ENCODE results near the gene EPHB1.

Gene EPHB1

GRCh38 chr3:135117977-135118376, 322.9 kb downstream of the EPHB1 start:
- no peak overlapping the region for H3K4me3 ChIP-seq (ENCODE audit: low read depth, low read length)
- TF ChIP-seq CTCF (IDR thresholded peaks at IDR 0.05; ENCODE audit: borderline replicate concordance, insufficient read depth, low read depth, low read length): no peak

- TF ChIP-seq CTCF (IDR thresholded peaks at IDR 0.05; ENCODE audit: borderline replicate concordance, insufficient read depth, low read depth, low read length): no peak
- H3K4me3 ChIP-seq (ENCODE audit: low read depth, low read length): no peak overlapping the region
These were observed 323.7 kb downstream of the EPHB1 start for GRCh38 chr3:135118792-135119191.

- no peak overlapping the region for H3K4me3 ChIP-seq (ENCODE audit: low read depth, low read length)
- no peak for TF ChIP-seq CTCF (IDR thresholded peaks at IDR 0.05; ENCODE audit: borderline replicate concordance, insufficient read depth, low read depth, low read length)
These were observed 330.2 kb downstream of the EPHB1 start for GRCh38 chr3:135125171-135125801.

- no peak for TF ChIP-seq CTCF (IDR thresholded peaks at IDR 0.05; ENCODE audit: borderline replicate concordance, insufficient read depth, low read depth, low read length)
- no peak overlapping the region for H3K4me3 ChIP-seq (ENCODE audit: low read depth, low read length)
These were observed 332.9 kb downstream of the EPHB1 start for GRCh38 chr3:135127946-135128470.

GRCh38 chr3:135128818-135129217, 333.8 kb downstream of the EPHB1 start:
- TF ChIP-seq CTCF (IDR thresholded peaks at IDR 0.05; ENCODE audit: borderline replicate concordance, insufficient read depth, low read depth, low read length): no peak
- H3K4me3 ChIP-seq (ENCODE audit: low read depth, low read length): no peak overlapping the region

- H3K4me3 ChIP-seq (ENCODE audit: low read depth, low read length): no peak overlapping the region
- no peak for TF ChIP-seq CTCF (IDR thresholded peaks at IDR 0.05; ENCODE audit: borderline replicate concordance, insufficient read depth, low read depth, low read length)
These were observed 336.2 kb downstream of the EPHB1 start for GRCh38 chr3:135131290-135131689.
